ENCODE data around the gene FKBP8.

Gene FKBP8

GRCh38 chr19:18506101-18506930 lies 37.1 kb downstream of the FKBP8 start:
- peak overlapping the region; percentile 63 for H3K4me3 Mint-ChIP-seq
- peak overlapping the region; percentile 84 for H3K27ac Mint-ChIP-seq
- H3K9me3 Mint-ChIP-seq, result no peaks in the 10 kb centered on the region
- H3K4me1 Mint-ChIP-seq (ENCODE audit: low read depth), result peaks cover 41% of the 10 kb centered on the region
- no peaks in the 10 kb centered on the region for H3K36me3 Mint-ChIP-seq (ENCODE audit: low read depth)
- no peaks in the 10 kb centered on the region for H3K27me3 Mint-ChIP-seq (ENCODE audit: low read depth)
- no peak for DNase-seq (ENCODE audit: low spot score)

DNA sequence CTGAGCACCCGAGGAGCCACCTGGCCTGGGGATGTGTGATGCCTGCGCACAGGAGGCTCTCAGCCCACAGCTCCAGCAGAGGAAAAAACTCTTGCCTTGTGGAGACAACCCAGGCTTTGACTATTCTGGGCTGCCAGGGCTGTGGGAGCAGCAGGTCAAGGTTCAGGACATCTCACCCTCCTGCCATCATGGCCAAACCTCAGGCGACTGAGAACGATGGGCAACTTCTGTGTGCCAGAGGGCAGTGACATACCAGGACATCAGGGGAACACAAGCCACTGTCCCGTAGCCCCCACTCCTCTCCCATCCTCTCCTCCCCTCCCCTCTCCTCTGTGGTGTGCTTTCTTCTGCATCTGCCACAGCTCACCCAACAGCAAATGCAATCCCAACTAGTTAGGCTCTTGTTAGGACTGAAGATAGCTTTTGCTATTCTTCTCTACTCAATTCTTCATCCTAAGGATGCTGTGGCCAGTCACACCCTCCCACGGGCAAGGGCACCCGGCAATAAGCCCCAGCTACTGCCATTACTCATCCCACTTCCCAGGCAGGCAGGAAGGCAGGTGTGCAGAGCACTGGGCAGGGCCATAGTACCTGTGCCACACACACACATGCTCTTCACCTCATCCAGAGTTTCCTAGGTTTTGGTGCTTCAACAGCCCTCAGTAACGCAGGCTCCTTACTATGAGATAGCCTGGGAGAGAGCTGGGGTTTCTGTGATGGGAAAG lies 38.3 kb downstream of the FKBP8 start:
- H3K36me3 Mint-ChIP-seq (ENCODE audit: low read depth), result peaks cover 2% of the 10 kb centered on the region
- peak overlapping the region; percentile 71 for H3K27ac Mint-ChIP-seq
- H3K4me3 Mint-ChIP-seq, result peak overlapping the region; percentile 68
- peaks cover 47% of the 10 kb centered on the region for H3K4me1 Mint-ChIP-seq (ENCODE audit: low read depth)
- H3K27me3 Mint-ChIP-seq (ENCODE audit: low read depth), result no peaks in the 10 kb centered on the region
- DNase-seq (ENCODE audit: low spot score), result no peak
- H3K9me3 Mint-ChIP-seq, result no peaks in the 10 kb centered on the region

DNA sequence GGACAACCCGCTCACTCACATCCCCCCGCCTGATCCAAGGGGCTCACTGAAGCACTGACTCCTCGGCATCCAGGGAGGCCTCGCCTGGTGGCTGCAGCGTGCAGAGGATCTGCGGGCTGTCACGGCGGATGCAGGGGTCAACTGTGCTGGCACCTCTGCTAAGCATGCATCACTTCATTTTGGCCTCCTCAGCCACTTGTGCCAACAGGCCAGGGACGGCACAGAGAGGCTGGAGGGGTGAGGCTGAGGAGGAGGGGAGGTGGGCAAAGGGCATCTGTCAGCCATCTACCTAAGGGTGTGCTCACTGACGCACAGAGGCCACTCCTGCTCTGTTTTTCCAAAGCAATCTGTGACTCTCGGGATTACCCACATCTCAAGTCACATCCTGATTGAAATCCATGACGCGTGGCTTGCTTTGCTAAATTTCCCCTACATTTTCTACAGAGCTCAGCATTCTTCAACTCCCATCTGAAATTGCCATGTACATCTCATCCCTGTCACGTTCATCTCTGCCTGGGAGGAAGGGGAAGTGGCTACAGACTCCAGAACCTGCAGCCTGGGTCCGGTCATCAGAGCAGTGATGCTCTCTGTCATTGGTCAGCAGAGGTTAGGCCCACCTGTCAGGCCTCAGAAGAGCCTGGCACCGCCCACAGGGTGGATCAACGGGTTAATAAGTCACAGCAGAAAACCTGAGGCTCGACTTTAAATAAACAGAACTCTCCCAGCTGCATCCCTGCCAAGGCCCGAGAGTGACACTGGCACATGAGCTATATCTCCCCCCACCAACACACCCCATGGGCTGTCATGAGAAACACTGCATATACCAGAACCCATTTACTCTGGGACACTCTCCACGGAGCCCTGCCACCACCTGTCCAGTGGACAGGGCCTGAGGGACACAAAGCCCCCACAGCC lies 39.1 kb downstream of the FKBP8 start:
- Mint-ChIP-seq H3K4me1 (ENCODE audit: low read depth) (peaks cover 48% of the 10 kb centered on the region), H3K27me3 (ENCODE audit: low read depth) (no peaks in the 10 kb centered on the region), H3K4me3 (no peak overlapping the region), H3K9me3 (no peaks in the 10 kb centered on the region), H3K36me3 (ENCODE audit: low read depth) (peaks cover 2% of the 10 kb centered on the region), H3K27ac (peak overlapping the region; percentile 35)
- DNase-seq (ENCODE audit: low spot score), result no peak

- Mint-ChIP-seq H3K27me3 (ENCODE audit: low read depth) (no peaks in the 10 kb centered on the region), H3K27ac (peak overlapping the region; percentile 60), H3K9me3 (no peaks in the 10 kb centered on the region)
Measured at GRCh38 chr19:18503337-18503970, 39.9 kb downstream of the FKBP8 start.

DNA sequence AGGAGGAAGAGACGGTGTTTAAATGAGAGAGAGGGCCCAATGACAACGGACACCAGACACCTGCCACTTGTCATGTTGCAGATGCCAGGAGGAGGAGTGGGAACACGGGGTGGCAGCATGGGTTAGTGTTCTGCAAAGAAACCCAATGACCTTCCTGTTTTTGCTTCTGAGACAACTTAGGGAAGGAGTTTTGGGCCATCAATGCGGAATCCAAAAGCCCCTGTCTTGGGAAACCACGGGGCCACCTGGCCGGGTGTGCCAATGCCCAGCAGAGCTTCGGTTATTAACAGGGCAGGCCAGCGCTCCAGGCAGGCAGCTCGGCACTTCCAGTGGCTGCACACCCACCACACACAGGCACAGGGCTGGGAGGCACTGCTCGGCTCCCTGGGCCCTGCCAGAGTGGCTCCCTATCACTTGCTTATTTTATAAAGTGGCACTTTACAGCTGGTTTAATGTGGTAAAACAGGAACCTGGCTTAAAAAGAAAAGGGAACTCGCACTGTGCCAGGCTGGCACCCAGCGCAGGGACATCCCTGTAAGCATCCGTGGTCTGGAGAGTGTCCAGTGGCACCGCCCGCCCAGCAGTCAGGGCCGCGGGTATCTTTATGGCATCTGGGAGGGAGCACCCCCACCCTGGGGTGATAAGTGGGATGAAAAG lies 40.6 kb downstream of the FKBP8 start:
- no peaks in the 10 kb centered on the region for H3K9me3 Mint-ChIP-seq
- no peak overlapping the region for H3K4me3 Mint-ChIP-seq
- H3K4me1 Mint-ChIP-seq (ENCODE audit: low read depth), result peaks cover 50% of the 10 kb centered on the region
- H3K27ac Mint-ChIP-seq, result peak overlapping the region; percentile 60
- H3K27me3 Mint-ChIP-seq (ENCODE audit: low read depth), result no peaks in the 10 kb centered on the region
- no peak for DNase-seq (ENCODE audit: low spot score)
- peaks cover 2% of the 10 kb centered on the region for H3K36me3 Mint-ChIP-seq (ENCODE audit: low read depth)

More at GRCh38 chr19:18503337-18503970, 39.9 kb downstream of the FKBP8 start:
- Mint-ChIP-seq H3K36me3 (ENCODE audit: low read depth) (peaks cover 2% of the 10 kb centered on the region), H3K4me3 (no peak overlapping the region), H3K4me1 (ENCODE audit: low read depth) (peaks cover 53% of the 10 kb centered on the region)
- DNase-seq (ENCODE audit: low spot score), result no peak

- no peaks in the 10 kb centered on the region for H3K27me3 Mint-ChIP-seq (ENCODE audit: low read depth)
- peaks cover 2% of the 10 kb centered on the region for H3K36me3 Mint-ChIP-seq (ENCODE audit: low read depth)
- no peaks in the 10 kb centered on the region for H3K9me3 Mint-ChIP-seq
- peaks cover 45% of the 10 kb centered on the region for H3K4me1 Mint-ChIP-seq (ENCODE audit: low read depth)
- H3K4me3 Mint-ChIP-seq, result no peak overlapping the region
- DNase-seq (ENCODE audit: low spot score), result no peak
- H3K27ac Mint-ChIP-seq, result no peak overlapping the region
Measured at GRCh38 chr19:18502246-18502637, 41.1 kb downstream of the FKBP8 start.

GRCh38 chr19:18501832-18502231 lies 41.5 kb downstream of the FKBP8 start:
- Mint-ChIP-seq H3K27me3 (ENCODE audit: low read depth) (no peaks in the 10 kb centered on the region), H3K9me3 (no peaks in the 10 kb centered on the region), H3K4me1 (ENCODE audit: low read depth) (peaks cover 45% of the 10 kb centered on the region), H3K4me3 (no peak overlapping the region), H3K27ac (no peak overlapping the region), H3K36me3 (ENCODE audit: low read depth) (peaks cover 2% of the 10 kb centered on the region)
- no peak for DNase-seq (ENCODE audit: low spot score)

DNA sequence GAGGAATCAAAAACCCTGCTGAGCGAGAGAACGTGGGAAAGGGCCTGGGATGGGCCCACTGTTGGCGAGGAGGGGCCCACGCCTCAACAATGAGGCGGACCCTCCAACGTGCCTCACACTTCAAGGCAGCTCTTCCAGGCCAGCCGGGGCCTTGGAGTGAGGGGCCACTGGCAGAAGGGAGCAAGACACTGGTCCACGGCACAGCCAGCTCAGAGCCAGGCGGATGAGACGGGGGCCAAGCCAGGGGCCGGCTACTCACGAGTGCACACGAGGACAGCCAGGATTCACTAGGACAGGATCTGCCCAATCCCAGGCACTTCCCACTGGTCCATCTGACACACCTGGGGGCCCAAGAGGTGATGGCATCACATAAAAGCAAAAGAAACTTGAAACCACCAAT lies 42.0 kb downstream of the FKBP8 start:
- Mint-ChIP-seq H3K4me1 (ENCODE audit: low read depth) (peaks cover 45% of the 10 kb centered on the region), H3K9me3 (no peaks in the 10 kb centered on the region), H3K36me3 (ENCODE audit: low read depth) (peaks cover 2% of the 10 kb centered on the region), H3K4me3 (no peak overlapping the region), H3K27me3 (ENCODE audit: low read depth) (no peaks in the 10 kb centered on the region), H3K27ac (no peak overlapping the region)
- no peak for DNase-seq (ENCODE audit: low spot score)

DNA sequence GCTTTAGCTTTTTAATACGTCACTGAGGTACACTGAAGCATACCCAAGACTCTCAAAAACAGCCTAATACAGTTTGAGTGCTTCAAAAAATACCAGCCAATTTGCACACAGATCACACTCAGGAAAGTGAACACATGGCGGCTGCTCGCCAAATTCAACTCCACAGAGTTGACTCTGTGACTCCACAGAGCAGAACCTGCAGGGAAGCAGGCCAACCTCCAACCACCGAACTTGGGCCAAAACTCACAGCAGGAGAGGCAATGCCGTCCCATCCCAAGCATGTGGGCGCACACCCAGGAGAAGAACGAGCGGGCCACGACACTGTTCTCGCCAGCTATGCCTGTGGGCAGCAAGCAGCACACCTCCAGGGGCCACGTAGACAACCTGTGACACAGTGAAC lies 42.6 kb downstream of the FKBP8 start:
- no peaks in the 10 kb centered on the region for H3K9me3 Mint-ChIP-seq
- peaks cover 47% of the 10 kb centered on the region for H3K4me1 Mint-ChIP-seq (ENCODE audit: low read depth)
- no peak overlapping the region for H3K4me3 Mint-ChIP-seq
- no peaks in the 10 kb centered on the region for H3K27me3 Mint-ChIP-seq (ENCODE audit: low read depth)
- peaks cover 2% of the 10 kb centered on the region for H3K36me3 Mint-ChIP-seq (ENCODE audit: low read depth)
- H3K27ac Mint-ChIP-seq, result no peak overlapping the region
- DNase-seq (ENCODE audit: low spot score), result no peak

DNA sequence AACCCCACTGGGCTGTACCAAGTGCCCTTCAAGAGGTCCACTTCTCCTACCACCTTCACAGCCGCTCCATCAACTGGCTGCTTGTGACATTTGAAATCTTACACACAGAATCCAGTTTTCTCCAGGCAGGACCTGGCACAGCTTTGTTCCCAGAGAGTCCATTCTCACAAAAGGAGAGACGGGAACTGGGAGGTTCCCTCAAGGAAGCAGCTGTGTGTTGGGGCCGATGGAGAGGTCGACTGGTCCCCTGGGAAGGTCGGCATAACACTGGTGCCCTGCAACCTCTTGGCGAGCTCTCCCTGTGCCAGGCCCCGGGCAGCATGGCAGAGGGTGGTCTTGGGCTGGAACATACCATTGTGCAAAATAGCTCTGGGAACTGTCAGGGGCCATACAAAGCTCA lies 43.0 kb downstream of the FKBP8 start:
- Mint-ChIP-seq H3K27ac (no peak overlapping the region), H3K36me3 (ENCODE audit: low read depth) (peaks cover 2% of the 10 kb centered on the region), H3K27me3 (ENCODE audit: low read depth) (no peaks in the 10 kb centered on the region), H3K4me3 (no peak overlapping the region), H3K9me3 (no peaks in the 10 kb centered on the region), H3K4me1 (ENCODE audit: low read depth) (peaks cover 46% of the 10 kb centered on the region)
- DNase-seq (ENCODE audit: low spot score), result no peak

DNA sequence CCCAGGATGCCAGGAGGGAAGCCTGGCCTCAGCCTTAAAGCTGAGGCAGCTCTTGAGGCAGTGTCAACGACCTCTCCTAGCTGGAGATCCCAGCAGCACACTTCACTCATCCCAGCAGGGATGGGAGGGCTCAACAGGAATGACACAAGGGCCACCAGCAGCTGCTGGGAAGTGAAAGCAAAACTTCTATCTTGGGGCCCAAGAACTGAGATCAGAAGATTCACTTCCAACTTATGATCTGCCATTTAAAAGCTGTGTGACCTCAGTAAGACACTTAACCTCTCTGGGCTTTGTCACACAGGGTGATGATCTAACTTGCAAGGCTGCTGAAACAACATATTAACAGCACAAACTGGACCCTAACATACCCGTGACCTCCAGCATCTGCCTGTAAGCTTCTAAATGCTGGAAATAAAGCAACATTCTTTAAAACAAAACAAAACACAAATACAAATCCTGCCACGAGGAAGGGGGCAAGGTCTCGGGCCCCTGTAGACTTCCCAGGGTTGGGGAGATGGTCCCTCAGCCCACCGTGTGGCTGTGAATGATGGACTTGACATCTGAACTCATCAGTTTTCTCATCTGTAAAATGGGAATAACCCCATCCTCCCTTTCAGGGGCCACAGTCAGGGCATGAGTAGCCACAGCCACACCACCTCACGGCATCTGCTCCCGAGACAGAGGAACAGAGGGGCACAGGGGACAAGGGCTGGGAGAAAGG lies 44.2 kb downstream of the FKBP8 start:
- Mint-ChIP-seq H3K4me1 (ENCODE audit: low read depth) (peaks cover 48% of the 10 kb centered on the region), H3K9me3 (no peaks in the 10 kb centered on the region), H3K27ac (peak overlapping the region; percentile 45), H3K27me3 (ENCODE audit: low read depth) (no peaks in the 10 kb centered on the region), H3K4me3 (no peak overlapping the region), H3K36me3 (ENCODE audit: low read depth) (peaks cover 2% of the 10 kb centered on the region)
- DNase-seq (ENCODE audit: low spot score), result no peak

GRCh38 chr19:18496980-18497256 lies 46.5 kb downstream of the FKBP8 start:
- Mint-ChIP-seq H3K4me3 (no peak overlapping the region), H3K4me1 (ENCODE audit: low read depth) (peaks cover 47% of the 10 kb centered on the region)

More at GRCh38 chr19:18496980-18497256, 46.5 kb downstream of the FKBP8 start:
- H3K27me3 Mint-ChIP-seq (ENCODE audit: low read depth), result no peaks in the 10 kb centered on the region
- peaks cover 2% of the 10 kb centered on the region for H3K36me3 Mint-ChIP-seq (ENCODE audit: low read depth)
- no peak for DNase-seq (ENCODE audit: low spot score)
- peak overlapping the region; percentile 52 for H3K27ac Mint-ChIP-seq
- no peaks in the 10 kb centered on the region for H3K9me3 Mint-ChIP-seq
